ENCODE measurements around the gene TSNAXIP1. TPM values are rescaled to one million over a fixed set of nuclear protein-coding genes. Genes with fewer than 3 reads are reported as not detected.
A peak's percentile ranks its signal among the peaks of the same experiment; 100 is the strongest.

Gene TSNAXIP1
- total and polyA plus RNA-seq, 4 donors = 4.1 to 8.7 (median 5.0) TPM

GRCh38 chr16:67873435-67874370 is 67.0 kb downstream of the TSNAXIP1 start:
- Histone ChIP-seq H3K36me3 (ENCODE audit: control insufficient read depth in 4 of 4, insufficient read depth in 4 of 4, low read length in 4 of 4) (peaks cover 0 to 40% (median 25%) of the 10 kb centered on the region in 4 donors), H3K9me3 (ENCODE audit: control insufficient read depth in 4 of 4, insufficient read depth in 3 of 4, low read length in 3 of 4) (no peaks in the 10 kb centered on the region), H3K4me1 (ENCODE audit: control insufficient read depth in 5 of 5, insufficient read depth in 5 of 5, low read length in 5 of 5) (peaks cover 7 to 15% (median 9%) of the 10 kb centered on the region in 5 donors), H3K4me3 (peak overlapping the region; percentile 95), H3K27ac (ENCODE audit: low read depth in 1 of 2, low read length in 1 of 2) (peak overlapping the region; percentile 66 to 91), H3K9ac (ENCODE audit: insufficient read depth in 1 of 2, low read length in 2 of 2) (peak overlapping the region; percentile 63 to 80), H3K27me3 (ENCODE audit: control insufficient read depth in 3 of 3, insufficient read depth in 3 of 3, low read length in 2 of 3) (no peaks in the 10 kb centered on the region)
- ATAC-seq (ENCODE audit: insufficient read depth, low FRiP score) = no peak
- 11 to 14% methylated on average over 23 of the region's 23 CpGs for WGBS, 2 donors
- TF ChIP-seq CTCF (IDR thresholded peaks at IDR 0.05; ENCODE audit: control extremely low read depth, extremely low read depth) = no peak
- DNase-seq = no peak

- Histone ChIP-seq H3K27me3 (ENCODE audit: control insufficient read depth in 3 of 3, insufficient read depth in 3 of 3, low read length in 2 of 3) (no peaks in the 10 kb centered on the region), H3K9ac (ENCODE audit: insufficient read depth in 1 of 2, low read length in 2 of 2) (peak overlapping the region; percentile 63 to 80), H3K9me3 (ENCODE audit: control insufficient read depth in 4 of 4, insufficient read depth in 3 of 4, low read length in 3 of 4) (no peaks in the 10 kb centered on the region), H3K36me3 (ENCODE audit: control insufficient read depth in 4 of 4, insufficient read depth in 4 of 4, low read length in 4 of 4) (peaks cover 1 to 43% (median 29%) of the 10 kb centered on the region in 4 donors), H3K27ac (ENCODE audit: low read depth in 1 of 2, low read length in 1 of 2) (no peak overlapping the region), H3K4me1 (ENCODE audit: control insufficient read depth in 5 of 5, insufficient read depth in 5 of 5, low read length in 5 of 5) (peaks cover 7 to 15% (median 9%) of the 10 kb centered on the region in 5 donors), H3K4me3 (no peak overlapping the region)
- ATAC-seq (ENCODE audit: insufficient read depth, low FRiP score) (no peak), DNase-seq (no peak)
- no peak for TF ChIP-seq CTCF (IDR thresholded peaks at IDR 0.05; ENCODE audit: control extremely low read depth, extremely low read depth)
- WGBS, 2 donors = 57 to 73% methylated on average over 3 of the region's 3 CpGs
Measured at GRCh38 chr16:67874372-67874771, 67.7 kb downstream of the TSNAXIP1 start.

- H3K36me3 ChIP-seq (ENCODE audit: control insufficient read depth in 4 of 4, insufficient read depth in 4 of 4, low read length in 4 of 4) = peaks cover 10 to 58% (median 50%) of the 10 kb centered on the region in 4 donors
- no peak overlapping the region for H3K27ac ChIP-seq (ENCODE audit: low read depth in 1 of 2, low read length in 1 of 2)
- no peak overlapping the region for H3K9ac ChIP-seq (ENCODE audit: insufficient read depth in 1 of 2, low read length in 2 of 2)
- no peaks in the 10 kb centered on the region for H3K27me3 ChIP-seq (ENCODE audit: control insufficient read depth in 3 of 3, insufficient read depth in 3 of 3, low read length in 2 of 3)
- H3K4me3 ChIP-seq = no peak overlapping the region
- WGBS, 2 donors = 97 to 99% methylated on average over 11 of the region's 11 CpGs
- DNase-seq = no peak
- no peak for ATAC-seq (ENCODE audit: insufficient read depth, low FRiP score)
- peaks cover 7 to 15% (median 9%) of the 10 kb centered on the region in 5 donors for H3K4me1 ChIP-seq (ENCODE audit: control insufficient read depth in 5 of 5, insufficient read depth in 5 of 5, low read length in 5 of 5)
- H3K9me3 ChIP-seq (ENCODE audit: control insufficient read depth in 4 of 4, insufficient read depth in 3 of 4, low read length in 3 of 4) = no peaks in the 10 kb centered on the region
- TF ChIP-seq CTCF (IDR thresholded peaks at IDR 0.05; ENCODE audit: control extremely low read depth, extremely low read depth) = no peak
Measured at GRCh38 chr16:67877064-67877463, 70.4 kb downstream of the TSNAXIP1 start.

Small RNA genes within 50 kb of the gene (small RNA-seq; reads per million reads assigned to genes)
- gene AC040162.2 (ENCODE audit: low replicate concordance) = not detected

Other genes with a start within 250 kb of the TSNAXIP1 start
- 10 to 100 TPM; 28.5 to 54.2 TPM for gene CTCF, start 244.4 kb upstream of the TSNAXIP1 start, total RNA-seq
- 10 to 100 TPM; 16.7 to 18.1 TPM for gene CTCF, start 244.4 kb upstream of the TSNAXIP1 start, polyA plus RNA-seq
- gene CARMIL2, start 161.7 kb upstream of the TSNAXIP1 start, total RNA-seq = 1 to 10 TPM; 1.2 to 2.9 TPM
- gene CARMIL2, start 161.7 kb upstream of the TSNAXIP1 start, polyA plus RNA-seq = 1 to 10 TPM; 1.7 to 2.5 TPM
- gene ACD, start 146.6 kb upstream of the TSNAXIP1 start, total RNA-seq = 10 to 100 TPM; 13.4 to 19.7 TPM
- gene ACD, start 146.6 kb upstream of the TSNAXIP1 start, polyA plus RNA-seq = 10 to 100 TPM; 13.2 to 18.4 TPM
- gene PARD6A, start 145.9 kb upstream of the TSNAXIP1 start, total RNA-seq = 1 to 10 TPM; 1.4 to 6.2 TPM
- 1 to 10 TPM; 4.4 to 5.0 TPM for gene PARD6A, start 145.9 kb upstream of the TSNAXIP1 start, polyA plus RNA-seq
- gene ENKD1, start 140.1 kb upstream of the TSNAXIP1 start, total RNA-seq = 10 to 100 TPM; 27.1 to 35.9 TPM
- gene ENKD1, start 140.1 kb upstream of the TSNAXIP1 start, polyA plus RNA-seq = 10 to 100 TPM; 24.4 to 35.0 TPM
- gene C16orf86, start 140.1 kb upstream of the TSNAXIP1 start, total RNA-seq = 1 to 10 TPM; 6.1 to 6.4 TPM
- gene C16orf86, start 140.1 kb upstream of the TSNAXIP1 start, polyA plus RNA-seq = 1 to 10 TPM; 3.7 to 4.4 TPM
- gene GFOD2, start 87.6 kb upstream of the TSNAXIP1 start, total RNA-seq = 10 to 100 TPM; 18.4 to 26.3 TPM
- gene GFOD2, start 87.6 kb upstream of the TSNAXIP1 start, polyA plus RNA-seq = 10 to 100 TPM; 10.1 to 13.7 TPM
- gene RANBP10, start 329 bp upstream of the TSNAXIP1 start, total RNA-seq = 10 to 100 TPM; 18.8 to 23.0 TPM
- gene RANBP10, start 329 bp upstream of the TSNAXIP1 start, polyA plus RNA-seq = 1 to 10 TPM; 6.7 to 9.7 TPM
- gene THAP11, start 35.4 kb downstream of the TSNAXIP1 start, total RNA-seq = 10 to 100 TPM; 27.8 to 31.1 TPM
- 10 to 100 TPM in 1 of 2 donors, 1 to 10 TPM in 1; 9.6 to 21.5 TPM for gene THAP11, start 35.4 kb downstream of the TSNAXIP1 start, polyA plus RNA-seq
- gene NUTF2, start 40.0 kb downstream of the TSNAXIP1 start, total RNA-seq = 10 to 100 TPM; 49.7 to 98.9 TPM
- gene NUTF2, start 40.0 kb downstream of the TSNAXIP1 start, polyA plus RNA-seq = 100 to 1,000 TPM; 104 to 164 TPM
- gene CENPT, start 40.8 kb downstream of the TSNAXIP1 start, total RNA-seq = 10 to 100 TPM; 28.5 to 35.4 TPM
- gene CENPT, start 40.8 kb downstream of the TSNAXIP1 start, polyA plus RNA-seq = 10 to 100 TPM; 30.6 to 47.5 TPM
- 10 to 100 TPM; 41.9 to 60.5 TPM for gene EDC4, start 66.2 kb downstream of the TSNAXIP1 start, total RNA-seq
- 10 to 100 TPM; 33.5 to 37.0 TPM for gene EDC4, start 66.2 kb downstream of the TSNAXIP1 start, polyA plus RNA-seq
- 1 to 10 TPM; 2.1 to 5.8 TPM for gene NRN1L, start 78.0 kb downstream of the TSNAXIP1 start, total RNA-seq
- gene NRN1L, start 78.0 kb downstream of the TSNAXIP1 start, polyA plus RNA-seq = 1 to 10 TPM; 1.1 to 5.0 TPM
- gene PSKH1, start 86.4 kb downstream of the TSNAXIP1 start, total RNA-seq = 10 to 100 TPM; 11.8 to 32.9 TPM
- gene PSKH1, start 86.4 kb downstream of the TSNAXIP1 start, polyA plus RNA-seq = 10 to 100 TPM; 17.9 to 24.5 TPM
- 1 to 10 TPM in 1 of 2 donors, not detected in 1; 2.0 TPM for gene CTRL, start 125.0 kb downstream of the TSNAXIP1 start, total RNA-seq
- 1 to 10 TPM; 1.0 to 2.5 TPM for gene CTRL, start 125.0 kb downstream of the TSNAXIP1 start, polyA plus RNA-seq
- 10 to 100 TPM; 36.6 to 94.9 TPM for gene PSMB10, start 130.0 kb downstream of the TSNAXIP1 start, total RNA-seq
- 100 to 1,000 TPM; 129 to 186 TPM for gene PSMB10, start 130.0 kb downstream of the TSNAXIP1 start, polyA plus RNA-seq
- gene LCAT, start 137.2 kb downstream of the TSNAXIP1 start, total RNA-seq = 10 to 100 TPM in 1 of 2 donors, 1 to 10 TPM in 1; 8.4 to 43.9 TPM
- 10 to 100 TPM; 11.8 to 32.1 TPM for gene LCAT, start 137.2 kb downstream of the TSNAXIP1 start, polyA plus RNA-seq
- gene SLC12A4, start 161.7 kb downstream of the TSNAXIP1 start, total RNA-seq = 100 to 1,000 TPM in 1 of 2 donors, 10 to 100 TPM in 1; 91.9 to 103 TPM
- 10 to 100 TPM; 32.9 to 39.8 TPM for gene SLC12A4, start 161.7 kb downstream of the TSNAXIP1 start, polyA plus RNA-seq
- under 1 TPM; 0.40 to 0.51 TPM for gene DPEP3, start 173.6 kb downstream of the TSNAXIP1 start, total RNA-seq
- under 1 TPM in 1 of 2 donors, not detected in 1; 0.16 TPM for gene DPEP3, start 173.6 kb downstream of the TSNAXIP1 start, polyA plus RNA-seq
- gene DPEP2, start 192.6 kb downstream of the TSNAXIP1 start, total RNA-seq = 10 to 100 TPM in 1 of 2 donors, 1 to 10 TPM in 1; 9.2 to 12.2 TPM
- gene DPEP2, start 192.6 kb downstream of the TSNAXIP1 start, polyA plus RNA-seq = 10 to 100 TPM; 11.8 to 20.4 TPM
- gene DPEP2NB, start 209.0 kb downstream of the TSNAXIP1 start, total RNA-seq = not detected
- not detected for gene DPEP2NB, start 209.0 kb downstream of the TSNAXIP1 start, polyA plus RNA-seq
- gene DDX28, start 216.3 kb downstream of the TSNAXIP1 start, total RNA-seq = 10 to 100 TPM in 1 of 2 donors, 1 to 10 TPM in 1; 6.6 to 12.5 TPM
- 10 to 100 TPM in 1 of 2 donors, 1 to 10 TPM in 1; 9.4 to 14.5 TPM for gene DDX28, start 216.3 kb downstream of the TSNAXIP1 start, polyA plus RNA-seq
- 10 to 100 TPM; 14.2 to 17.1 TPM for gene DUS2, start 216.4 kb downstream of the TSNAXIP1 start, total RNA-seq
- 10 to 100 TPM in 1 of 2 donors, 1 to 10 TPM in 1; 8.1 to 13.2 TPM for gene DUS2, start 216.4 kb downstream of the TSNAXIP1 start, polyA plus RNA-seq